ENCODE data around the gene PCOLCE2.

The PCOLCE2 gene

GRCh38 chr3:142808103-142808917 lies 80.6 kb downstream of the PCOLCE2 start:
- H3K36me3 ChIP-seq (ENCODE audit: insufficient read depth, low read length): no peaks in the 10 kb centered on the region
- no peak overlapping the region for H3K4me3 ChIP-seq (ENCODE audit: low read depth, low read length, poor library complexity, severe bottlenecking)
- no peaks in the 10 kb centered on the region for H3K79me2 ChIP-seq (ENCODE audit: insufficient read depth, low read length)
- H3F3A ChIP-seq (ENCODE audit: insufficient read depth, low read length): no peaks in the 10 kb centered on the region
- no peak overlapping the region for H2AFZ ChIP-seq (ENCODE audit: low read length)
- no peak overlapping the region for H3K9ac ChIP-seq (ENCODE audit: low read length)
- H3K4me2 ChIP-seq (ENCODE audit: low read length): no peak overlapping the region
- no peaks in the 10 kb centered on the region for H3K27me3 ChIP-seq (ENCODE audit: insufficient read depth, low read length)
- H3K27ac ChIP-seq (ENCODE audit: low read depth, low read length, poor library complexity, severe bottlenecking): no peak overlapping the region
- H4K20me1 ChIP-seq (ENCODE audit: insufficient read depth, low read length): no peaks in the 10 kb centered on the region
- no peak for TF ChIP-seq CTCF (IDR thresholded peaks at IDR 0.05; ENCODE audit: low read length)
- TF ChIP-seq EZH2 (IDR thresholded peaks at IDR 0.05; ENCODE audit: borderline replicate concordance, low read length): no peak
- no peaks in the 10 kb centered on the region for H3K9me3 ChIP-seq (ENCODE audit: low read length)
- peaks cover 7% of the 10 kb centered on the region; the same call in 1 of the 2 replicates for H3K9me2 ChIP-seq (ENCODE audit: low read depth, low read length)
- no peaks in the 10 kb centered on the region for H3K4me1 ChIP-seq (ENCODE audit: insufficient read depth, low read length, severe bottlenecking)

GRCh38 chr3:142802891-142803290 lies 86.0 kb downstream of the PCOLCE2 start:
- Histone ChIP-seq H4K20me1 (ENCODE audit: insufficient read depth, low read length) (no peaks in the 10 kb centered on the region), H2AFZ (ENCODE audit: low read length) (no peak overlapping the region), H3K9me3 (ENCODE audit: low read length) (no peaks in the 10 kb centered on the region), H3K4me1 (ENCODE audit: insufficient read depth, low read length, severe bottlenecking) (no peaks in the 10 kb centered on the region), H3K27me3 (ENCODE audit: insufficient read depth, low read length) (no peaks in the 10 kb centered on the region), H3K9ac (ENCODE audit: low read length) (no peak overlapping the region), H3K27ac (ENCODE audit: low read depth, low read length, poor library complexity, severe bottlenecking) (no peak overlapping the region), H3K36me3 (ENCODE audit: insufficient read depth, low read length) (no peaks in the 10 kb centered on the region), H3K79me2 (ENCODE audit: insufficient read depth, low read length) (no peaks in the 10 kb centered on the region), H3K4me2 (ENCODE audit: low read length) (no peak overlapping the region), H3F3A (ENCODE audit: insufficient read depth, low read length) (no peaks in the 10 kb centered on the region), H3K9me2 (ENCODE audit: low read depth, low read length) (peaks cover 7% of the 10 kb centered on the region; the same call in 1 of the 2 replicates), H3K4me3 (ENCODE audit: low read depth, low read length, poor library complexity, severe bottlenecking) (no peak overlapping the region)
- TF ChIP-seq CTCF (IDR thresholded peaks at IDR 0.05; ENCODE audit: low read length) (no peak), EZH2 (IDR thresholded peaks at IDR 0.05; ENCODE audit: borderline replicate concordance, low read length) (no peak)

- H3F3A ChIP-seq (ENCODE audit: insufficient read depth, low read length): no peaks in the 10 kb centered on the region
- no peak overlapping the region for H3K4me3 ChIP-seq (ENCODE audit: low read depth, low read length, poor library complexity, severe bottlenecking)
- no peaks in the 10 kb centered on the region for H3K27me3 ChIP-seq (ENCODE audit: insufficient read depth, low read length)
- no peaks in the 10 kb centered on the region for H3K36me3 ChIP-seq (ENCODE audit: insufficient read depth, low read length)
- H2AFZ ChIP-seq (ENCODE audit: low read length): no peak overlapping the region
- H3K79me2 ChIP-seq (ENCODE audit: insufficient read depth, low read length): no peaks in the 10 kb centered on the region
- H3K27ac ChIP-seq (ENCODE audit: low read depth, low read length, poor library complexity, severe bottlenecking): no peak overlapping the region
- H4K20me1 ChIP-seq (ENCODE audit: insufficient read depth, low read length): no peaks in the 10 kb centered on the region
- no peak overlapping the region for H3K4me2 ChIP-seq (ENCODE audit: low read length)
- TF ChIP-seq EZH2 (IDR thresholded peaks at IDR 0.05; ENCODE audit: borderline replicate concordance, low read length): no peak
- no peak for TF ChIP-seq CTCF (IDR thresholded peaks at IDR 0.05; ENCODE audit: low read length)
- no peaks in the 10 kb centered on the region for H3K9me2 ChIP-seq (ENCODE audit: low read depth, low read length)
- H3K9me3 ChIP-seq (ENCODE audit: low read length): no peaks in the 10 kb centered on the region
- H3K9ac ChIP-seq (ENCODE audit: low read length): no peak overlapping the region
- H3K4me1 ChIP-seq (ENCODE audit: insufficient read depth, low read length, severe bottlenecking): no peaks in the 10 kb centered on the region
These were observed 87.1 kb downstream of the PCOLCE2 start for GRCh38 chr3:142801746-142802145.
